ENCODE measurements around the gene INVS. TPM values are rescaled to one million over a fixed set of nuclear protein-coding genes. Genes with fewer than 3 reads are reported as not detected.

Gene INVS
- total RNA-seq, 1 donor from 2014 or later, result 28.1 TPM

GRCh38 chr9:100112677-100113336 lies 13.8 kb downstream of the INVS start:
- no peak overlapping the region for H3K27ac Mint-ChIP-seq
- no peaks in the 10 kb centered on the region for H3K4me1 Mint-ChIP-seq (ENCODE audit: low read depth)
- no peaks in the 10 kb centered on the region for H3K9me3 Mint-ChIP-seq (ENCODE audit: low read depth)
- no peak for DNase-seq (ENCODE audit: low spot score, unreplicated experiment)
- no peak overlapping the region for H3K4me3 Mint-ChIP-seq (ENCODE audit: low read depth)
- TF ChIP-seq CTCF (IDR thresholded peaks at IDR 0.05; ENCODE audit: unreplicated experiment), result no peak
- H3K27me3 Mint-ChIP-seq, result no peaks in the 10 kb centered on the region
- H3K36me3 Mint-ChIP-seq (ENCODE audit: insufficient read depth), result peaks cover 5% of the 10 kb centered on the region

GRCh38 chr9:100117316-100117715 lies 18.3 kb downstream of the INVS start:
- H3K27me3 Mint-ChIP-seq, result no peaks in the 10 kb centered on the region
- no peak for TF ChIP-seq CTCF (IDR thresholded peaks at IDR 0.05; ENCODE audit: unreplicated experiment)
- no peaks in the 10 kb centered on the region for H3K9me3 Mint-ChIP-seq (ENCODE audit: low read depth)
- H3K27ac Mint-ChIP-seq, result no peak overlapping the region
- DNase-seq (ENCODE audit: low spot score, unreplicated experiment), result no peak
- H3K36me3 Mint-ChIP-seq (ENCODE audit: insufficient read depth), result peaks cover 13% of the 10 kb centered on the region
- H3K4me3 Mint-ChIP-seq (ENCODE audit: low read depth), result no peak overlapping the region
- H3K4me1 Mint-ChIP-seq (ENCODE audit: low read depth), result no peaks in the 10 kb centered on the region

GRCh38 chr9:100120286-100120685 lies 21.2 kb downstream of the INVS start:
- peaks cover 13% of the 10 kb centered on the region for H3K36me3 Mint-ChIP-seq (ENCODE audit: insufficient read depth)
- no peak overlapping the region for H3K4me3 Mint-ChIP-seq (ENCODE audit: low read depth)
- no peak for TF ChIP-seq CTCF (IDR thresholded peaks at IDR 0.05; ENCODE audit: unreplicated experiment)
- H3K4me1 Mint-ChIP-seq (ENCODE audit: low read depth), result peaks cover 1% of the 10 kb centered on the region
- no peaks in the 10 kb centered on the region for H3K9me3 Mint-ChIP-seq (ENCODE audit: low read depth)
- H3K27me3 Mint-ChIP-seq, result no peaks in the 10 kb centered on the region
- DNase-seq (ENCODE audit: low spot score, unreplicated experiment), result no peak
- H3K27ac Mint-ChIP-seq, result no peak overlapping the region

- TF ChIP-seq CTCF (IDR thresholded peaks at IDR 0.05; ENCODE audit: unreplicated experiment), result no peak
- Mint-ChIP-seq H3K36me3 (ENCODE audit: insufficient read depth) (peaks cover 7% of the 10 kb centered on the region), H3K27ac (no peak overlapping the region), H3K4me1 (ENCODE audit: low read depth) (peaks cover 2% of the 10 kb centered on the region), H3K9me3 (ENCODE audit: low read depth) (no peaks in the 10 kb centered on the region), H3K4me3 (ENCODE audit: low read depth) (no peak overlapping the region), H3K27me3 (no peaks in the 10 kb centered on the region)
- DNase-seq (ENCODE audit: low spot score, unreplicated experiment), result no peak
These were observed 26.2 kb downstream of the INVS start for GRCh38 chr9:100125236-100125635.

- Mint-ChIP-seq H3K36me3 (ENCODE audit: insufficient read depth) (peaks cover 5% of the 10 kb centered on the region), H3K27ac (no peak overlapping the region), H3K27me3 (no peaks in the 10 kb centered on the region), H3K4me3 (ENCODE audit: low read depth) (no peak overlapping the region), H3K9me3 (ENCODE audit: low read depth) (no peaks in the 10 kb centered on the region), H3K4me1 (ENCODE audit: low read depth) (peaks cover 2% of the 10 kb centered on the region)
- TF ChIP-seq CTCF (IDR thresholded peaks at IDR 0.05; ENCODE audit: unreplicated experiment), result no peak
- no peak for DNase-seq (ENCODE audit: low spot score, unreplicated experiment)
These were observed 26.9 kb downstream of the INVS start for GRCh38 chr9:100125910-100126309.
